ENCODE data around the gene TMEM186.

TMEM186 gene

DNA sequence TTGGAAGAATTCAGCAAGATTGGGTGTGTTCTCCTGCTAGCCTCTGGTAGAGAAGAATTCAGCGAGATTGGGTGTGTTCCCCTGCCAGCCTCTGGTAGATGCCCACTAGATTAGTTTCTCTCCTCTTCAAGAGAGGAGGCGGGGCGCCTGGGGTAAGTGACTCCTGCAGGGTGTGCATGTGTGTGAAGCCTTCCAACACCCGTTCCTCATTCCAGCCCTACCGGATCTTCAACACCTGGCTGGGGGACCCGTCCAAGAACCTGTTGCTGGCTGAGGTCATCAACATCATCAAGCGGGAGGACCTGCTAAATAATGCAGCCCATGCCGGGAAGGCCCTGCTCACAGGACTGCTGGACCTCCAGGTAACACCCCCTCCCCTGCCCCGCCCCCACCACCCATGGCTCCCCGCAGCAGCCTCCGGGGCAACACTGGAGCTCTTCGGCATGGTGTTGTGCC lies 21.3 kb downstream of the TMEM186 start:
- Histone ChIP-seq H3K9ac (ENCODE audit: low read depth in 1 of 2, low read length in 2 of 2) (no peak overlapping the region), H3K27me3 (ENCODE audit: control insufficient read depth in 2 of 2, insufficient read depth in 2 of 2, low read length in 2 of 2) (no peaks in the 10 kb centered on the region), H3K36me3 (ENCODE audit: control insufficient read depth in 2 of 2, insufficient read depth in 2 of 2, low read length in 2 of 2) (peaks cover 0 to 22% of the 10 kb centered on the region in 2 donors), H3K4me3 (ENCODE audit: low read length in 2 of 2) (no peak overlapping the region), H3K27ac (ENCODE audit: low read depth in 2 of 2, low read length in 2 of 2) (no peak overlapping the region), H3K4me1 (ENCODE audit: control insufficient read depth in 2 of 2, insufficient read depth in 2 of 2, low read length in 2 of 2) (no peaks in the 10 kb centered on the region), H3K9me3 (ENCODE audit: control insufficient read depth in 2 of 2, low read length in 2 of 2) (no peaks in the 10 kb centered on the region)

DNA sequence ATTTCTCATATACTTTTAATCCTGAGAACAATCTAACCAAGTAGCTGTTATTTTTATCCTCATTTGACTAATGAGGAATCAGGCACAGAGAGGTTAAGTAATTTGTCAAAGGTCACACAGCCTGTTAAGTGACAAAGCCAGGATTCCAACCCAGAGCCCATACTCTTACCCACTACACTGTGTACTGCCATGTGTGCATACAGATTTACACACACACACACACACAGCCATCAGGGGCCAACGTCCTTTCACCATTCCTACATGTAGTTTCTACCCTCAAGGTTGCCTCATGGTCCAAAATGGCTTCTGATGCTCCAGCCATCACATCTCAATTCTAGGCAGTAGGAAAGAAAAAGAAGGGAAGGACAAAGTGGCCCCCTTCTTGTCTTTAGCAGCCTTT lies 22.1 kb downstream of the TMEM186 start:
- Histone ChIP-seq H3K9me3 (ENCODE audit: control insufficient read depth in 2 of 2, low read length in 2 of 2) (no peaks in the 10 kb centered on the region), H3K4me3 (ENCODE audit: low read length in 2 of 2) (no peak overlapping the region), H3K27ac (ENCODE audit: low read depth in 2 of 2, low read length in 2 of 2) (no peak overlapping the region), H3K9ac (ENCODE audit: low read depth in 1 of 2, low read length in 2 of 2) (no peak overlapping the region), H3K27me3 (ENCODE audit: control insufficient read depth in 2 of 2, insufficient read depth in 2 of 2, low read length in 2 of 2) (no peaks in the 10 kb centered on the region), H3K4me1 (ENCODE audit: control insufficient read depth in 2 of 2, insufficient read depth in 2 of 2, low read length in 2 of 2) (no peaks in the 10 kb centered on the region), H3K36me3 (ENCODE audit: control insufficient read depth in 2 of 2, insufficient read depth in 2 of 2, low read length in 2 of 2) (peaks cover 0 to 19% of the 10 kb centered on the region in 2 donors)

- no peaks in the 10 kb centered on the region for H3K4me1 ChIP-seq (ENCODE audit: control insufficient read depth in 2 of 2, insufficient read depth in 2 of 2, low read length in 2 of 2)
- peaks cover 0 to 15% of the 10 kb centered on the region in 2 donors for H3K36me3 ChIP-seq (ENCODE audit: control insufficient read depth in 2 of 2, insufficient read depth in 2 of 2, low read length in 2 of 2)
- H3K27ac ChIP-seq (ENCODE audit: low read depth in 2 of 2, low read length in 2 of 2), result no peak overlapping the region
- H3K9ac ChIP-seq (ENCODE audit: low read depth in 1 of 2, low read length in 2 of 2), result no peak overlapping the region
- no peak overlapping the region for H3K4me3 ChIP-seq (ENCODE audit: low read length in 2 of 2)
- no peaks in the 10 kb centered on the region for H3K27me3 ChIP-seq (ENCODE audit: control insufficient read depth in 2 of 2, insufficient read depth in 2 of 2, low read length in 2 of 2)
- H3K9me3 ChIP-seq (ENCODE audit: control insufficient read depth in 2 of 2, low read length in 2 of 2), result no peaks in the 10 kb centered on the region
These were observed 23.2 kb downstream of the TMEM186 start for GRCh38 chr16:8774208-8774607.

- H3K36me3 ChIP-seq (ENCODE audit: control insufficient read depth in 2 of 2, insufficient read depth in 2 of 2, low read length in 2 of 2), result peaks cover 0 to 19% of the 10 kb centered on the region in 2 donors
- no peaks in the 10 kb centered on the region for H3K27me3 ChIP-seq (ENCODE audit: control insufficient read depth in 2 of 2, insufficient read depth in 2 of 2, low read length in 2 of 2)
- no peak overlapping the region for H3K4me3 ChIP-seq (ENCODE audit: low read length in 2 of 2)
- H3K27ac ChIP-seq (ENCODE audit: low read depth in 2 of 2, low read length in 2 of 2), result no peak overlapping the region
- no peaks in the 10 kb centered on the region for H3K9me3 ChIP-seq (ENCODE audit: control insufficient read depth in 2 of 2, low read length in 2 of 2)
- H3K4me1 ChIP-seq (ENCODE audit: control insufficient read depth in 2 of 2, insufficient read depth in 2 of 2, low read length in 2 of 2), result no peaks in the 10 kb centered on the region
- no peak overlapping the region for H3K9ac ChIP-seq (ENCODE audit: low read depth in 1 of 2, low read length in 2 of 2)
These were observed 23.9 kb downstream of the TMEM186 start for GRCh38 chr16:8773537-8773936.

DNA sequence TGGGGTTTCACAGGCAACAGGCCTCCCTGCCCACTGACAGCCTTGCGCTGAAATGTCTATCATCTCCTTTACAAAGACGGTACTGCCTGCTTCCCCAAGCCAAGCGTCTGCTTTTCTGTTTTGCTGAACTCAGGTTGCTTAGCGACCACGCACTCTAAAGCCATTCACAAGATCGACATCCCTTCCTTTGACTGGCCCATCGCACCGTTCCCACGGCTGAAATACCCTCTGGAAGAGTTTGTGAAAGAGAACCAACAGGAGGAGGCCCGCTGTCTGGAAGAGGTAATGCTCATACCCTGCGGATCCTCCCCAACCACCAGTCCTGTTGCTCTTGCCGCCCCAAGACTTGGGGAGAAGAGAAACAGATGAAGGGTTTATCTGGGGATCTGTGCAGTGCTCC lies 28.7 kb downstream of the TMEM186 start:
- Histone ChIP-seq H3K9ac (ENCODE audit: low read depth in 1 of 2, low read length in 2 of 2) (no peak overlapping the region), H3K36me3 (ENCODE audit: control insufficient read depth in 2 of 2, insufficient read depth in 2 of 2, low read length in 2 of 2) (peaks cover 0 to 19% of the 10 kb centered on the region in 2 donors), H3K4me1 (ENCODE audit: control insufficient read depth in 2 of 2, insufficient read depth in 2 of 2, low read length in 2 of 2) (no peaks in the 10 kb centered on the region), H3K4me3 (ENCODE audit: low read length in 2 of 2) (no peak overlapping the region), H3K27ac (ENCODE audit: low read depth in 2 of 2, low read length in 2 of 2) (no peak overlapping the region), H3K9me3 (ENCODE audit: control insufficient read depth in 2 of 2, low read length in 2 of 2) (no peaks in the 10 kb centered on the region), H3K27me3 (ENCODE audit: control insufficient read depth in 2 of 2, insufficient read depth in 2 of 2, low read length in 2 of 2) (no peaks in the 10 kb centered on the region)

GRCh38 chr16:8768283-8768682 lies 29.2 kb downstream of the TMEM186 start:
- Histone ChIP-seq H3K27me3 (ENCODE audit: control insufficient read depth in 2 of 2, insufficient read depth in 2 of 2, low read length in 2 of 2) (no peaks in the 10 kb centered on the region), H3K36me3 (ENCODE audit: control insufficient read depth in 2 of 2, insufficient read depth in 2 of 2, low read length in 2 of 2) (peaks cover 0 to 19% of the 10 kb centered on the region in 2 donors), H3K9ac (ENCODE audit: low read depth in 1 of 2, low read length in 2 of 2) (no peak overlapping the region), H3K4me1 (ENCODE audit: control insufficient read depth in 2 of 2, insufficient read depth in 2 of 2, low read length in 2 of 2) (no peaks in the 10 kb centered on the region), H3K4me3 (ENCODE audit: low read length in 2 of 2) (no peak overlapping the region), H3K27ac (ENCODE audit: low read depth in 2 of 2, low read length in 2 of 2) (no peak overlapping the region), H3K9me3 (ENCODE audit: control insufficient read depth in 2 of 2, low read length in 2 of 2) (no peaks in the 10 kb centered on the region)

GRCh38 chr16:8767176-8767575 lies 30.3 kb downstream of the TMEM186 start:
- H3K4me1 ChIP-seq (ENCODE audit: control insufficient read depth in 2 of 2, insufficient read depth in 2 of 2, low read length in 2 of 2), result no peaks in the 10 kb centered on the region
- H3K4me3 ChIP-seq (ENCODE audit: low read length in 2 of 2), result no peak overlapping the region
- no peak overlapping the region for H3K9ac ChIP-seq (ENCODE audit: low read depth in 1 of 2, low read length in 2 of 2)
- H3K36me3 ChIP-seq (ENCODE audit: control insufficient read depth in 2 of 2, insufficient read depth in 2 of 2, low read length in 2 of 2), result peaks cover 0 to 16% of the 10 kb centered on the region in 2 donors
- H3K9me3 ChIP-seq (ENCODE audit: control insufficient read depth in 2 of 2, low read length in 2 of 2), result no peaks in the 10 kb centered on the region
- H3K27ac ChIP-seq (ENCODE audit: low read depth in 2 of 2, low read length in 2 of 2), result no peak overlapping the region
- H3K27me3 ChIP-seq (ENCODE audit: control insufficient read depth in 2 of 2, insufficient read depth in 2 of 2, low read length in 2 of 2), result no peaks in the 10 kb centered on the region

- Histone ChIP-seq H3K27ac (ENCODE audit: low read depth in 2 of 2, low read length in 2 of 2) (no peak overlapping the region), H3K27me3 (ENCODE audit: control insufficient read depth in 2 of 2, insufficient read depth in 2 of 2, low read length in 2 of 2) (no peaks in the 10 kb centered on the region), H3K4me1 (ENCODE audit: control insufficient read depth in 2 of 2, insufficient read depth in 2 of 2, low read length in 2 of 2) (no peaks in the 10 kb centered on the region), H3K36me3 (ENCODE audit: control insufficient read depth in 2 of 2, insufficient read depth in 2 of 2, low read length in 2 of 2) (peaks cover 0 to 18% of the 10 kb centered on the region in 2 donors), H3K9ac (ENCODE audit: low read depth in 1 of 2, low read length in 2 of 2) (no peak overlapping the region), H3K9me3 (ENCODE audit: control insufficient read depth in 2 of 2, low read length in 2 of 2) (no peaks in the 10 kb centered on the region), H3K4me3 (ENCODE audit: low read length in 2 of 2) (no peak overlapping the region)
These were observed 32.8 kb downstream of the TMEM186 start for GRCh38 chr16:8764525-8765250.

- Histone ChIP-seq H3K4me1 (ENCODE audit: control insufficient read depth in 2 of 2, insufficient read depth in 2 of 2, low read length in 2 of 2) (no peaks in the 10 kb centered on the region), H3K4me3 (ENCODE audit: low read length in 2 of 2) (no peak overlapping the region), H3K27ac (ENCODE audit: low read depth in 2 of 2, low read length in 2 of 2) (no peak overlapping the region), H3K36me3 (ENCODE audit: control insufficient read depth in 2 of 2, insufficient read depth in 2 of 2, low read length in 2 of 2) (peaks cover 0 to 17% of the 10 kb centered on the region in 2 donors), H3K9ac (ENCODE audit: low read depth in 1 of 2, low read length in 2 of 2) (no peak overlapping the region), H3K27me3 (ENCODE audit: control insufficient read depth in 2 of 2, insufficient read depth in 2 of 2, low read length in 2 of 2) (no peaks in the 10 kb centered on the region), H3K9me3 (ENCODE audit: control insufficient read depth in 2 of 2, low read length in 2 of 2) (no peaks in the 10 kb centered on the region)
These were observed 33.5 kb downstream of the TMEM186 start for GRCh38 chr16:8763899-8764298.

GRCh38 chr16:8763083-8763482 lies 34.4 kb downstream of the TMEM186 start:
- Histone ChIP-seq H3K36me3 (ENCODE audit: control insufficient read depth in 2 of 2, insufficient read depth in 2 of 2, low read length in 2 of 2) (peaks cover 0 to 11% of the 10 kb centered on the region in 2 donors), H3K4me1 (ENCODE audit: control insufficient read depth in 2 of 2, insufficient read depth in 2 of 2, low read length in 2 of 2) (no peaks in the 10 kb centered on the region), H3K9me3 (ENCODE audit: control insufficient read depth in 2 of 2, low read length in 2 of 2) (no peaks in the 10 kb centered on the region), H3K27ac (ENCODE audit: low read depth in 2 of 2, low read length in 2 of 2) (no peak overlapping the region), H3K9ac (ENCODE audit: low read depth in 1 of 2, low read length in 2 of 2) (no peak overlapping the region), H3K27me3 (ENCODE audit: control insufficient read depth in 2 of 2, insufficient read depth in 2 of 2, low read length in 2 of 2) (no peaks in the 10 kb centered on the region), H3K4me3 (ENCODE audit: low read length in 2 of 2) (no peak overlapping the region)

All from mucosa of rectum (tissue), 2 donors.